NT2/D1 (cell line): ENCODE results near the gene ORM1.

ENCODE experiments used
- DNase-seq: peaks from one replicate; pipeline ENCODE4 v3.0.0-alpha.2; 2011; ENCODE audit warnings: low read depth, low spot score
- H3K27me3 ChIP-seq: 2 replicates; pipeline ENCODE4 v1.6.0; 2011; ENCODE audit warnings: mild to moderate bottlenecking; ENCODE audit not compliant: insufficient read length, insufficient read depth
- H3K36me3 ChIP-seq: 2 replicates; pipeline ENCODE4 v1.6.1; 2011; ENCODE audit warnings: mild to moderate bottlenecking, low read length, mixed read lengths; ENCODE audit not compliant: insufficient read depth, insufficient read length
- H3K4me1 ChIP-seq: 2 replicates; pipeline ENCODE4 v1.5.1; 2011; ENCODE audit not compliant: insufficient read depth, insufficient read length
- H3K4me3 ChIP-seq: 2 replicates; pipeline ENCODE4 v1.5.1; 2011; ENCODE audit warnings: low read depth; ENCODE audit not compliant: insufficient read length
- H3K9ac ChIP-seq: 2 replicates; pipeline ENCODE4 v1.6.0; 2011; ENCODE audit warnings: low read depth; ENCODE audit not compliant: insufficient read length
- H3K9me3 ChIP-seq: 2 replicates; pipeline ENCODE4 v1.5.1; 2011; ENCODE audit warnings: mild to moderate bottlenecking, low read length; ENCODE audit not compliant: insufficient read depth
- SUZ12 ChIP-seq: IDR thresholded peaks from 2 replicates; pipeline ENCODE4 v1.6.1; 2011; ENCODE audit not compliant: insufficient read length, insufficient read depth; ENCODE audit errors: extremely low read depth
- YY1 ChIP-seq: IDR thresholded peaks from 2 replicates; pipeline ENCODE4 v1.6.1; 2011; ENCODE audit not compliant: insufficient read length, insufficient read depth
- ZNF274 ChIP-seq: IDR thresholded peaks from 2 replicates; pipeline ENCODE4 v1.6.1; 2011; ENCODE audit warnings: mild to moderate bottlenecking, low read depth, low read length

The ORM1 gene

GRCh38 chr9:114283551-114284111 is 39.3 kb upstream of the ORM1 start:
- Histone ChIP-seq H3K27me3 (no peaks in the 10 kb centered on the region), H3K9me3 (no peaks in the 10 kb centered on the region), H3K36me3 (peaks cover 79% of the 10 kb centered on the region), H3K4me1 (peaks cover 25% of the 10 kb centered on the region), H3K9ac (no peak overlapping the region), H3K4me3 (no peak overlapping the region)
- DNase-seq, result no peak
- TF ChIP-seq SUZ12 (no peak), YY1 (no peak), ZNF274 (no peak)

- Histone ChIP-seq H3K27me3 (no peaks in the 10 kb centered on the region), H3K9ac (no peak overlapping the region), H3K4me3 (no peak overlapping the region), H3K36me3 (peaks cover 73% of the 10 kb centered on the region), H3K9me3 (no peaks in the 10 kb centered on the region), H3K4me1 (peaks cover 26% of the 10 kb centered on the region)
- no peak for DNase-seq
- TF ChIP-seq ZNF274, result no peak
- no peak for TF ChIP-seq YY1
- no peak for TF ChIP-seq SUZ12
These were observed 38.4 kb upstream of the ORM1 start for GRCh38 chr9:114284316-114285060.

- DNase-seq, result no peak
- H3K9me3 ChIP-seq, result no peaks in the 10 kb centered on the region
These were observed 37.6 kb upstream of the ORM1 start for GRCh38 chr9:114285166-114285867.

GRCh38 chr9:114286146-114286679 is 36.7 kb upstream of the ORM1 start:
- H3K4me1 ChIP-seq, result peaks cover 24% of the 10 kb centered on the region
- no peaks in the 10 kb centered on the region for H3K9me3 ChIP-seq
- peaks cover 78% of the 10 kb centered on the region for H3K36me3 ChIP-seq
- H3K9ac ChIP-seq, result no peak overlapping the region
- TF ChIP-seq ZNF274 (no peak), YY1 (no peak)
- H3K4me3 ChIP-seq, result no peak overlapping the region
- H3K27me3 ChIP-seq, result no peaks in the 10 kb centered on the region
- DNase-seq, result no peak

More at GRCh38 chr9:114285166-114285867, 37.6 kb upstream of the ORM1 start:
- peak overlapping the region; percentile 22 for H3K9ac ChIP-seq
- peaks cover 26% of the 10 kb centered on the region for H3K4me1 ChIP-seq
- no peaks in the 10 kb centered on the region for H3K27me3 ChIP-seq
- TF ChIP-seq YY1 (no peak), SUZ12 (no peak), ZNF274 (no peak)
- H3K4me3 ChIP-seq, result no peak overlapping the region
- H3K36me3 ChIP-seq, result peaks cover 78% of the 10 kb centered on the region

GRCh38 chr9:114287001-114287762 is 35.7 kb upstream of the ORM1 start:
- no peak for DNase-seq
- Histone ChIP-seq H3K4me3 (no peak overlapping the region), H3K9ac (peak overlapping the region; percentile 46), H3K27me3 (no peaks in the 10 kb centered on the region), H3K4me1 (peaks cover 23% of the 10 kb centered on the region), H3K9me3 (no peaks in the 10 kb centered on the region), H3K36me3 (peaks cover 74% of the 10 kb centered on the region)
- TF ChIP-seq YY1 (no peak), SUZ12 (no peak), ZNF274 (no peak)

GRCh38 chr9:114287763-114288192 is 35.1 kb upstream of the ORM1 start:
- Histone ChIP-seq H3K4me1 (peaks cover 23% of the 10 kb centered on the region), H3K9me3 (no peaks in the 10 kb centered on the region), H3K36me3 (peaks cover 76% of the 10 kb centered on the region), H3K9ac (peak overlapping the region; percentile 46), H3K27me3 (no peaks in the 10 kb centered on the region), H3K4me3 (no peak overlapping the region)
- TF ChIP-seq YY1 (no peak), ZNF274 (no peak), SUZ12 (no peak)
- DNase-seq, result no peak
